HG03342 (cell line): ENCODE data around the gene VRK1.

Experiments used
- ATAC-seq: cut with Tn5 transposase; IDR thresholded peaks from one replicate; pipeline ENCODE4 v1.9.1; 2021; ENCODE audit warnings: mild to moderate bottlenecking, moderate library complexity; ENCODE audit not compliant: unreplicated experiment

Gene VRK1

DNA sequence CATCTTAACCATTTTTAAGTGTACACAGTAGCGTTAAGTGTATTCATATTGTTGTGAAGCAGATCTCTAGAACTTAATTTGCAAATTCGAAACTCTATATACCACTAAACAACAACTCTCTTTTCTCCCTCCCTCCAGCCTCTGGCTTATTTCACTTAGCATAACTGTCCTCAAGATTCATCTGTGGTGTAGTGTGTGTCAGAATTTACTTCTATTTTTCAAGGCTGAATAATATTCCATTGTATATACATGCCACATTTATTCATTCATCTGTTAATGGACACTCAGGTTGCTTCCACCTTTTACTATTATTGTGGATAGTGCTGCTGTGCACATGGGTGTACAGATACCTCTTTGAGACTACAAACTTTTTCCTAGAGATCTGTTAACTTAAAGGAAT, 26.5 kb downstream of the VRK1 start:
- no peak for ATAC-seq

- no peak for ATAC-seq
Observed at GRCh38 chr14:96824283-96824682, 27.1 kb downstream of the VRK1 start.

DNA sequence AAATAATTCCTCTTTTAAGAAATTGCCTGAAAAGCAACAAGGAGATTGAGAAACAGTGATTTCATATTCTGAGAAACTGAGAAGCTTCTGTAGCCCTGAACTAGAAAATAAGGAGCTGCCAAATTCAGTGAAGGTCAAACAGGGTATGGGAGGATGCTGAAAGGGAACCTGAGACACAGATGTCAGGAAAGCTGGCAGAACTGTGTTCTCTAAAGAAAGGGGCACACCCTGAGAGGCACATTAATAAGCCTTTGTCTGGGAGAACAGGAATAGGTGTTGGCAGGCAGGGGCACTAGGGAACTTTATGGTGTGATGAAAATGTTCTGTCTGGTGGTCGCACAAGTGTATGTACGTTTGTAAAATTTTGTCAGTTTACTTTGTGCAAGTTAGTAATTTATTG, 29.6 kb downstream of the VRK1 start:
- ATAC-seq: no peak

DNA sequence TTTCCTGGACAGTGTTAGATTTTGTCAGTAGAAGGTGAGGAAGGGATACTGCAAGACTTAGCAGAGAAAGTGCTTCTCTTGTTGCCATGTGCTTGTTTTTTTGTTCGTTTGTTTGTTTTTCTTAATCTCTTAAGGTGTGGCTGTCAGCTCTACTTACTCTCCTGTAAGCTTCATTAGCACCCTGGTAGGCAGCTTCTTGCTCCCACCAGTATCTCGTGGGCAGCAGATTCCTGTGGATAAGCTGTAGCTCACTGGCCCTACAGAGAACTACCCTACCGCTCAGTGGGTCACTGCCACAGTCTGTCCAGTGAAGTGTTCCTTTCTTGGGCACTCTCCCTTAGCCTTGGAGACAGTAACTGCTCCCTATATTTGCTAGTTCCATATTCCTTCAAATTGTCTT, 30.1 kb downstream of the VRK1 start:
- no peak for ATAC-seq

GRCh38 chr14:96829791-96830190, 32.6 kb downstream of the VRK1 start:
- no peak for ATAC-seq

GRCh38 chr14:96830946-96831345, 33.8 kb downstream of the VRK1 start:
- no peak for ATAC-seq

DNA sequence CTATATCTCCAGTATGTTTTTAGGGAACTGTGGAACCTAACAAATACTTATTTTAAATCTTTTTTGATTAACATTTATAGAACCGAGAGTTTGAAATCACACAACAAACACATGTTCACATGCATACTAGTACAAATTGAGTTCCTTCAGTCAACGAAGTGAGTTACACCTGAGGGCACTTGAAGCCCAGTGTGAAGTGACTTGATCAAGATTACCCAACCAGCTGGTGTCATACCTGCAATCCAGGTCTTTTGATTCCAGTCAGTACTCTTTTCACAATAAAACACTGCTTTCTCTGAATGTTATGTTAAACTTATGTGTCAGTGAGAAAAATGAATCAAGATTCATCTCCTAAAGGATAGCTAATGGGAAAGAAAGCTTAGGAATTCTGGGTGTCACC, 35.2 kb downstream of the VRK1 start:
- no peak for ATAC-seq

DNA sequence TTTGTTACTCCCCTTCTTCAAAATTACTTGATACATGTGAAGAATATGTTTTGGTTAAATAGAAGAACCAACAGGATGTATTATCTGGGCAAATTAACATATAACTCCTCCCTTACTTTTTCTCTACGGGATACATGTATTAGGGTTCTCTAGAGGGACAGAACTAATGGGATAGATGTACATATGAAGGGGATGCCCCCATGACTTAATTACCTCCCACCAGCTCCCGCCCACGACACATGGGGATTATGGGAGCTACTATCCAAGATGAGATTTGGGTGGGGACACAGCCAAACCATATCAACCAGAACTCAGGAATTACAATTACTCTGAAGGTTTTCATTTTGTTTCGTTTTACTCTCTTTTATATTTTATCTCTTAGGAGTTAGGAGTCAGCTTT, 41.3 kb downstream of the VRK1 start:
- no peak for ATAC-seq

- no peak for ATAC-seq
Observed at GRCh38 chr14:96839251-96839650, 42.1 kb downstream of the VRK1 start.

GRCh38 chr14:96843137-96843536, 46.0 kb downstream of the VRK1 start:
- no peak for ATAC-seq

GRCh38 chr14:96844857-96845570, 47.8 kb downstream of the VRK1 start:
- no peak for ATAC-seq

DNA sequence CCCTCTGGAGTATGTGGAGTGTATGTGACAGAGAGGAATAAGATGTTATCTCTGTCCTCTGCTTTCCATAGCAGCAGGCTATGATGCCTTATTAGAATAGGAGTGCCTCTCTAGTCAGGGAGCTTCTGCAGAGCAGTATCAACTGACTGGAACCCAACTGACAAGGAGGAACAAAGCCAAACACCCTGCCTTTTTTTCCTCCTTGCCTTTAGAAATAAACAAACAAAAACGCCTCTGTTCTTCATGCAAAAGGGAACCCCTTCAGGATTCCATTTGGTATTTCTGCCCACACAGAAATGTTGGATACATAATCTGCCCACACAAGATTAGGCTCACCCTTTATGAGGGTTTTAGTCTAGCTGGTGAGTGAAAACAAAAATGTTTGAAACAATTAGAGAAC, 50.3 kb downstream of the VRK1 start:
- no peak for ATAC-seq

- ATAC-seq: no peak
Observed at GRCh38 chr14:96848011-96848410, 50.8 kb downstream of the VRK1 start.

- ATAC-seq: no peak
Observed at GRCh38 chr14:96849733-96850132, 52.6 kb downstream of the VRK1 start.

- ATAC-seq: no peak
Observed at GRCh38 chr14:96851694-96852381, 54.7 kb downstream of the VRK1 start.

GRCh38 chr14:96852823-96853422, 55.7 kb downstream of the VRK1 start:
- ATAC-seq: peak; percentile 77

GRCh38 chr14:96858643-96859042, 61.5 kb downstream of the VRK1 start:
- no peak for ATAC-seq

- no peak for ATAC-seq
Observed at GRCh38 chr14:96861568-96862310, 64.6 kb downstream of the VRK1 start.

- ATAC-seq: no peak
Observed at GRCh38 chr14:96863327-96863985, 66.3 kb downstream of the VRK1 start.

DNA sequence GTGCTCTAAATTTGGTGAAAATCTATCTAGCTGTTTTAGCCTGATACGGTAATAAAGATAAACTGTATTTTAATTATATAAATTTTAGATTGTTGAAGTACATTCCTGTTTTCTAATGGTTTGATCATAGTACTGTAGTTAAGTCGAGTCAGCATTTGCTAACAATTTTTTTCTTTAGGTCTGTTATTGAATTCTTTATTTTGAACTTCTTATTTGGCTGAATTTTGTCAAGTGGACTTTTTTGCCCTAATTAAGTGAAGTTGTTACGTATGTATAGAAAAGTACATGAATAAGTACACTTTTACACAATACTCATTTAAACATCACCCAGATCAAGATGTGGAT, 66.8 kb downstream of the VRK1 start:
- no peak for ATAC-seq

DNA sequence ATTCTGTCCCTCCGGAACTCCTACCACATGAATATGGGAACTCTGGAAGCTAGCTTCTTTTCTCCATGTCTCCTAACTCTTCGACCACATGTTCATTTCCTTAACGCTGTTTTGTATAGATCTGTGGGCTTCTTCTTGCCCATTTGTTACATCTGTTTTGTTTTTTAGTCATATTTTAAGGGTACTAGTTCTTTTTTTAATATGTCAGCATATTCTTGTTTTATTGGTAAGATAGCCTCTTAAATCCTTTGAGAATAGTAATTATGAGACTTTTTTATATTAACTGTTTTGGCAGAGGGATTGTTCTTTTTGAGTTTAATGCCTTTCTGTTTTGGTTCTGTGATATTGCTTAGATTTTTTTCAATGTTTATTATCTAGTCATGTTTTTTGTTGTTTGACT, 70.5 kb downstream of the VRK1 start:
- no peak for ATAC-seq
